SK-N-SH treated with all-trans-retinoic acid at 6 μM for 48 hours (cell line): ENCODE results near the gene TMEM174.

Experiments
- ATAC-seq: fragments of 200-7000 bp; cut with Tn5 transposase; 3 replicates; pipeline ENCODE4 v1.9.1; 2020; ENCODE audit warnings: mild to moderate bottlenecking, moderate library complexity
- BACH2 ChIP-seq: fragments of 250-450 bp; sonication (Bioruptor Pico); IDR thresholded peaks from 2 replicates; pipeline ENCODE4 v1.9.0; 2021; ENCODE audit warnings: mild to moderate bottlenecking, borderline replicate concordance
- CSDC2 ChIP-seq: fragments of 250-450 bp; sonication (Bioruptor Pico); IDR thresholded peaks from 2 replicates; pipeline ENCODE4 v1.5.0; 2020; ENCODE audit warnings: mild to moderate bottlenecking, moderate library complexity
- ESRRG ChIP-seq: fragments of 250-450 bp; sonication (Bioruptor Pico); IDR thresholded peaks from 2 replicates; pipeline ENCODE4 v1.6.1; 2021; ENCODE audit warnings: mild to moderate bottlenecking
- GLIS3 ChIP-seq: fragments of 250-450 bp; sonication (Bioruptor Pico); IDR thresholded peaks from 2 replicates; pipeline ENCODE4 v1.5.0; 2020; ENCODE audit warnings: mild to moderate bottlenecking, moderate library complexity
- ISL1 ChIP-seq: fragments of 250-450 bp; sonication (Bioruptor Pico); IDR thresholded peaks from 2 replicates; pipeline ENCODE4 v2.1.2; 2022; ENCODE audit warnings: mild to moderate bottlenecking, moderate library complexity
- OSR1 ChIP-seq: fragments of 250-450 bp; sonication (Bioruptor Pico); IDR thresholded peaks from 2 replicates; pipeline ENCODE4 v1.8.0; 2022; ENCODE audit warnings: moderate library complexity, mild to moderate bottlenecking, inconsistent platforms
- PPARA ChIP-seq: fragments of 250-450 bp; sonication (Bioruptor Pico); IDR thresholded peaks from 2 replicates; pipeline ENCODE4 v1.5.0; 2020; ENCODE audit warnings: mild to moderate bottlenecking, borderline replicate concordance
- RARB ChIP-seq: fragments of 250-450 bp; sonication (Bioruptor Pico); IDR thresholded peaks from 2 replicates; pipeline ENCODE4 v1.8.0; 2021; ENCODE audit warnings: mild to moderate bottlenecking, moderate library complexity
- SNAI2 ChIP-seq: fragments of 250-450 bp; sonication (Bioruptor Pico); IDR thresholded peaks from 2 replicates; pipeline ENCODE4 v1.5.0; 2020; ENCODE audit warnings: mild to moderate bottlenecking, moderate library complexity
- TOX ChIP-seq: fragments of 250-450 bp; sonication (Bioruptor Pico); IDR thresholded peaks from 2 replicates; pipeline ENCODE4 v1.8.0; 2021; ENCODE audit warnings: mild to moderate bottlenecking, moderate library complexity, borderline replicate concordance
- TSHZ2 ChIP-seq: fragments of 250-450 bp; sonication (Bioruptor Pico); IDR thresholded peaks from 2 replicates; pipeline ENCODE4 v1.5.0; 2020; ENCODE audit warnings: mild to moderate bottlenecking, moderate library complexity
- ZC3H10 ChIP-seq: fragments of 250-450 bp; sonication (Bioruptor Pico); IDR thresholded peaks from 2 replicates; pipeline ENCODE4 v1.5.1; 2021; ENCODE audit warnings: mild to moderate bottlenecking, moderate library complexity
- ZFP3 ChIP-seq: fragments of 250-450 bp; sonication (Bioruptor Pico); IDR thresholded peaks from 2 replicates; pipeline ENCODE4 v1.5.0; 2020; ENCODE audit warnings: mild to moderate bottlenecking, moderate library complexity
- ZFP30 ChIP-seq: fragments of 450-650 bp; formaldehyde crosslinking; IDR thresholded peaks from 2 replicates; pipeline ENCODE4 v1.5.0; 2022; ENCODE audit warnings: mild to moderate bottlenecking, moderate library complexity
- ZNF70 ChIP-seq: fragments of 450-650 bp; formaldehyde crosslinking; IDR thresholded peaks from 2 replicates; pipeline ENCODE4 v1.5.0; 2020; ENCODE audit warnings: mild to moderate bottlenecking, moderate library complexity
- ZNF8 ChIP-seq: fragments of 450-650 bp; formaldehyde crosslinking; IDR thresholded peaks from 2 replicates; pipeline ENCODE4 v1.5.0; 2020; ENCODE audit warnings: mild to moderate bottlenecking, moderate library complexity
- TF ChIP-seq, protein P1 (sequence below): fragments of 250-450 bp; sonication (Bioruptor Pico); IDR thresholded peaks from 2 replicates; pipeline ENCODE4 v1.5.1; 2020; ENCODE audit warnings: low read depth, mild to moderate bottlenecking, moderate library complexity
- TF ChIP-seq, protein P2 (sequence below): fragments of 250-450 bp; sonication (Bioruptor Pico); IDR thresholded peaks from 2 replicates; pipeline ENCODE4 v1.8.0; 2021; ENCODE audit warnings: low read depth, mild to moderate bottlenecking, moderate library complexity, borderline replicate concordance

TMEM174 gene

GRCh38 chr5:73193592-73193991 is 20.6 kb downstream of the TMEM174 start (continued):
- TF ChIP-seq PPARA (CRISPR knock-in tag) (no peak), CSDC2 (CRISPR knock-in tag) (no peak), ZFP3 (no peak)
- TF ChIP-seq, protein P1, sequence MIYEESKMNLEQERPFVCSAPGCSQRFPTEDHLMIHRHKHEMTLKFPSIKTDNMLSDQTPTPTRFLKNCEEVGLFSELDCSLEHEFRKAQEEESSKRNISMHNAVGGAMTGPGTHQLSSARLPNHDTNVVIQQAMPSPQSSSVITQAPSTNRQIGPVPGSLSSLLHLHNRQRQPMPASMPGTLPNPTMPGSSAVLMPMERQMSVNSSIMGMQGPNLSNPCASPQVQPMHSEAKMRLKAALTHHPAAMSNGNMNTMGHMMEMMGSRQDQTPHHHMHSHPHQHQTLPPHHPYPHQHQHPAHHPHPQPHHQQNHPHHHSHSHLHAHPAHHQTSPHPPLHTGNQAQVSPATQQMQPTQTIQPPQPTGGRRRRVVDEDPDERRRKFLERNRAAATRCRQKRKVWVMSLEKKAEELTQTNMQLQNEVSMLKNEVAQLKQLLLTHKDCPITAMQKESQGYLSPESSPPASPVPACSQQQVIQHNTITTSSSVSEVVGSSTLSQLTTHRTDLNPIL (CRISPR knock-in tag): no peak
- TF ChIP-seq, all 23 proteins: peak for 0

DNA sequence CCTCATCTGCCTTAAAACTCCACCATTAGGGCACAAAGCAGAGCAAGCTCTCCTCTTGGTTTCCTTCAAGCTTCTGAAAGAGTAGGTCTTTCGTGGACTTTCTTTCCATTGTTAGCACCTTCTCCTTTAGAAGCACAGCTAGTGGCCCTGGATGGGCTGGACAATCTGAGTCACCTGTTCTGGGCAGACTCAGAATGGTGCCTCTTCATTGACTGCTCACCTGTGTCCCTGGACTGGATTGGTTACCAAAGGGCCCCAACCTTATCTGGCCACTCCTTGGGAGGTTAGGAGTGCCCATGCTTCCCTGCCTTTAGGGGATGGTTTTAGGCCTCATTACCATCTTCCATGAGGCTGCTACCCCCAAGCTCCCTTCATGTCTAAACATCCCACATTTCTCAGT is 23.2 kb downstream of the TMEM174 start:
- TF ChIP-seq GLIS3 (CRISPR knock-in tag) (no peak), ISL1 (CRISPR knock-in tag) (no peak), ZFP3 (no peak), ZC3H10 (CRISPR knock-in tag) (no peak), OSR1 (no peak), ESRRG (CRISPR knock-in tag) (no peak)
- no peak for ATAC-seq

- no peak for ATAC-seq
- TF ChIP-seq, protein P1 (CRISPR knock-in tag): no peak
- TF ChIP-seq BACH2 (CRISPR knock-in tag) (no peak), SNAI2 (CRISPR knock-in tag) (no peak), ZFP30 (CRISPR knock-in tag) (no peak), GLIS3 (CRISPR knock-in tag) (no peak), ESRRG (CRISPR knock-in tag) (no peak), ZNF70 (CRISPR knock-in tag) (no peak), ISL1 (CRISPR knock-in tag) (no peak), CSDC2 (CRISPR knock-in tag) (no peak), OSR1 (no peak), TSHZ2 (CRISPR knock-in tag) (no peak), RARB (CRISPR knock-in tag) (no peak), TOX (CRISPR knock-in tag) (no peak), ZNF8 (CRISPR knock-in tag) (no peak)
- TF ChIP-seq, protein P2, sequence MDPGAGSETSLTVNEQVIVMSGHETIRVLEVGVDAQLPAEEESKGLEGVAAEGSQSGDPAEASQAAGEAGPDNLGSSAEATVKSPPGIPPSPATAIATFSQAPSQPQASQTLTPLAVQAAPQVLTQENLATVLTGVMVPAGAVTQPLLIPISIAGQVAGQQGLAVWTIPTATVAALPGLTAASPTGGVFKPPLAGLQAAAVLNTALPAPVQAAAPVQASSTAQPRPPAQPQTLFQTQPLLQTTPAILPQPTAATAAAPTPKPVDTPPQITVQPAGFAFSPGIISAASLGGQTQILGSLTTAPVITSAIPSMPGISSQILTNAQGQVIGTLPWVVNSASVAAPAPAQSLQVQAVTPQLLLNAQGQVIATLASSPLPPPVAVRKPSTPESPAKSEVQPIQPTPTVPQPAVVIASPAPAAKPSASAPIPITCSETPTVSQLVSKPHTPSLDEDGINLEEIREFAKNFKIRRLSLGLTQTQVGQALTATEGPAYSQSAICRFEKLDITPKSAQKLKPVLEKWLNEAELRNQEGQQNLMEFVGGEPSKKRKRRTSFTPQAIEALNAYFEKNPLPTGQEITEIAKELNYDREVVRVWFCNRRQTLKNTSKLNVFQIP (CRISPR knock-in tag): no peak
Measured at GRCh38 chr5:73197637-73198257, 24.8 kb downstream of the TMEM174 start.

GRCh38 chr5:73198833-73199592 is 26.0 kb downstream of the TMEM174 start:
- TF ChIP-seq ZFP30 (CRISPR knock-in tag) (no peak), TSHZ2 (CRISPR knock-in tag) (no peak), ZNF8 (CRISPR knock-in tag) (no peak), ISL1 (CRISPR knock-in tag) (no peak), TOX (CRISPR knock-in tag) (no peak), ESRRG (CRISPR knock-in tag) (no peak), BACH2 (CRISPR knock-in tag) (no peak), ZFP3 (no peak), ZNF70 (CRISPR knock-in tag) (no peak)

More at GRCh38 chr5:73198833-73199592, 26.0 kb downstream of the TMEM174 start:
- peak; percentile 6; the same call in 1 of the 3 replicates for ATAC-seq
